H4 (cell line): ENCODE measurements around the gene YJU2. TPM values are rescaled to one million over a fixed set of nuclear protein-coding genes. Genes with fewer than 3 reads are reported as not detected.

Experiments
- DNase-seq: peaks from one replicate; pipeline ENCODE4 v3.0.0-alpha.2; 2015; ENCODE audit warnings: low spot score
- total RNA-seq: library from RNA; depleted of rRNA; stranded (reverse); fragments of >200 nt; shearing (Covaris generic); gene quantifications from 2 replicates; pipeline ENCODE4 v1.2.3, GENCODE V29; 2014; rRNA removed

The YJU2 gene
- total RNA-seq, 1 experiment from 2014 or later: 20.9 TPM

- DNase-seq: no peak
Observed at GRCh38 chr19:4298810-4299550, 52.1 kb downstream of the YJU2 start.

- DNase-seq: no peak
Observed at GRCh38 chr19:4300589-4300988, 53.7 kb downstream of the YJU2 start.

DNA sequence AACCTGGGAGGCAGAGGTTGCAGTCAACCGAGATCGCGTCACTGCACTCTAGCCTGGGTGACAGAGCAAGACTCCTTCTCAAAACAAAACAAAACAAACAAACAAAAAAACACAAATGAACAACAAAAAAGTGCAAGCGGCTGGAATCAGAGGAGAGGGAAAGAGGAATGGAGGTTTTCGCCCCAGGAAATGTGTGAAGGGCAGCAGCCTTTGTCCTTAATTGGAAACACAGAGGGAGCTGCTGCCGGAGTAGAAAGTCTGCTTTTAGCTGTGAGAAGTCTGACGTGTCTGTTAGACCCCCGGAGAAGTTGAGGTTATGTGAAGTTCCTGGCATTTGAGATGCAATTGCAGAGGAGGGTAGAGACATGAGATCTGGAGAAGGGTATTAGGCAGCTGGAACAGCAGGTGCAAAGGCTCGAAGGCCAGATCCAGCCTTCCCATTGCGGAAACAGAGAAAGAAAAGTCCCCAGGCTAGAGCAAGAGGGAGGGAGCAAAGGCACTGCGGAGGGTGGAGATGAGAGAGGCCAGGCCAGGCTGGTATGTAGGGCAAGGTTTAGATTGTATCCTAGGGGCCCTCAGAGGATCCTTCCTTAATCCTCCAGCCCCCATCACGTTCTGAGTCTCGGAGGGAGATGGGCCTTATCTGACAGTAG, 54.8 kb downstream of the YJU2 start:
- no peak for DNase-seq

DNA sequence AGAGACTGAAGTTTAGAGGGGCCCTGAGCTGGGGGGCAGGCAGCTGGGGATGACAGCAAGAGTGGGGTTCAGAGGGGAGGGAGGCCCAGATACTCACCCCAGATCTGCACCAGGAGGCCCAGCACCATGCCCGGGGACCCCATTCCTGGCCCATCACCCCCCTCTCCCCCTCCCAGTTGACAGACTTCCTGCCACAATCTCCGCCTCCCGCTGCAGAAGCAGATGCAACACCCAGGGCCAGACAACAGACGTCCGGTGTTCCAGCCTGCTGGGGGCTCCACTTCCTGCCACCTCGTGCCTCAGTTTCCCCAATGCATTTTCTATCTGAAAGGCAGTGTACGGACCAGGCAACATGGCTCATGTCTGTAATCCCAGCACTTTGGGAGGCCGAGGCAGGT, 55.4 kb downstream of the YJU2 start, which contains the start of gene TMIGD2:
TSS of gene TMIGD2 (minus strand) at position 147 of the 398 bp plus-strand sequence. CDS start at position 143, 4 bp downstream.
- DNase-seq: no peak

- no peak for DNase-seq
Observed at GRCh38 chr19:4303819-4304537, 57.1 kb downstream of the YJU2 start.

DNA sequence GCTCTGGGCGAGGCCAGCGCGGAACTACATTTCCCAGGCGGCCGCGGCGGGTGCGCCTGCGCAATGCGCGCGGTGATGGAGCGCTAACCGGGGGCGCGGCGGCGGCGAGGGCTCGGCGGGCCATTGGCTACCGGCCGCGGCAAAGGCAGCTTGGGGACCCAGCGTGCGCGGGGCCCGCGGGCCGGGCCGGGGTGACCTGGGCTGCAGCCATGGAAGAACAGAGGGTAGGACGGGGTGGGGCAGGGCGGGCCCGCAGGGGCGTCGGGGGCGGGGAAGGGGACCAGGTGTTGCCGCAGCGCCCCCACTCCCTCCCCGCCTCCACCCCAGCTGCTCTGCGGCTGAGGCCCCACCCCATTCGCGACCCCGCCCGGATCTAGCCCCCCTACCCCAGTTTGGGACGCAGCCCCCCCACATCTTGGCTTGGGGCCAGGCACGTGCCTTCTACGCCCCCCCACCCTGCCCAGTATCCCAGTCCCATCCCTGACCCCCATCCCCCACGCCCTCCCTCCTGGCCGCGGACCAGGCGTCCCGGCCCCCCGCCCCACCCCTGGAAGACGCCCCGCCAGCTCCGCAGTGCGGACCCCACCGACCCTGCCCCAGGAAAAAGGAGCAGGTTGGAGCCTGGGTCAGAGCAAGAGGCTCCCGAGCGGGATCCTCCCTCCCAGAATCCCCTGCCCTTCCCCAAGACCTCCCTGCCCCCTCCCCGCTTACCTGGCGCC, 57.8 kb downstream of the YJU2 start, which contains the start of gene FSD1:
TSS of gene FSD1 (plus strand) at position 61 of the 719 bp plus-strand sequence. CDS start at position 210, 149 bp downstream.
- peak; percentile 27 for DNase-seq

GRCh38 chr19:4305257-4305612, 58.4 kb downstream of the YJU2 start:
- DNase-seq: no peak

DNA sequence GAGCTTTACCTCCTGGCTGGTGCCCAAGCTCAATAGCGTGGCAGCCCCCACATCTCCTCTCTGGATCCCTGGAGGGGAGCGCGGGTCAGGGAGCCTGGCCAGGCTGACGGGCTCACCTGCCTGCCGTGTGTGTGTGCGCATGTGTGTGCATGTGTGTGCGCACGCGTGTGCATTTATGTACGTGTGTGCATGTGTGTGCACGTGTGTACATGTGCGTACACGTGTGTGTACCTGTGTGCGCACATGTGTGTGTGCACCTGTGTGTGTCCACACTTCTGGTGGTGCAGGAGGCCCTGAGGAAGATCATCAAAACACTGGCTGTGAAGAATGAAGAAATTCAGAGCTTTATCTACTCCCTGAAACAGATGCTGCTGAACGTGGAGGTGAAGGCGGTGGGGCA, 58.8 kb downstream of the YJU2 start:
- no peak for DNase-seq

DNA sequence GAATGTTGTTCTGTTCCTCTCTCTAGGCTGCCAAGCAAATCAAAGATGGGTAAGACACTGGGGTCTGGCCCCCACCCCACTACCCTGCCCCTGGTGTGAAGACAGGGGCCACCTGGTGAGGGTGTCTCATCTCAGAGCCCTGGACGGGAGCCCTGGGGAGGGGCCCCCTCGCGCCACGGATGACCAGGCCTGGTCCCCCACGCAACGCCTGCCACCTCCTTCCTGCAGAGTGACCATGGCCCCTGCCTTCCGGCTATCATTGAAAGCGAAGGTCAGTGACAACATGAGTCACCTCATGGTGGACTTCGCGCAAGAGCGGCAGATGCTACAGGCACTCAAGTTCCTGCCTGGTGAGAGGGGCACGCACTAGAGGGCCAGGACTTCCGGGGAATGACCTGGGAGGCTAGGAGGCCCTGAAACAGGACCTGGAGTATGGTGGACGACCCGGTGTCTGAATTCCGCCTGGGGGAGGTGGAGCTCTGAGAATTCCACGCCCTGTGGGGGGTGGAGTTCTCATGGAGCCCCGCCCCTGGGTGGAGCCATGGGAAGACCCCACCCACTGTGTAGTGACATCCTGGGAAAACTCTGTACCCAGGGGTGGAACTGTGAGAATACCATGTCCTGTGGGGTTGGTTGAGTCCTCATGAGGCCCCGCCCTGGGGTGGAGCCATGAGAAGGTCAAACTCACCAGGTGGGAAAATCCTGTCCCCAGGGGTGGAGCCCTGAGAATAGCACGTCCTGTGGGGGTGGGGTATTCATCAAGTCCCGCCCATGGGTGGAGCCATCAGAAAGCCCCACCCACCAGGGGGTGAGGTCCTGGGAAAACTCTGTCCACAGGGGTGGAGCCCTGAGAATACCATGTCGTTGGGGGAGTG, 63.6 kb downstream of the YJU2 start:
- DNase-seq: no peak

GRCh38 chr19:4313847-4314490, 67.1 kb downstream of the YJU2 start:
- no peak for DNase-seq

GRCh38 chr19:4316956-4317355, 70.1 kb downstream of the YJU2 start:
- no peak for DNase-seq

GRCh38 chr19:4318460-4318859, 71.6 kb downstream of the YJU2 start:
- no peak for DNase-seq

Other genes with a start within 250 kb of the YJU2 start
- gene PIAS4, start 239.3 kb upstream of the YJU2 start, total RNA-seq: 5.7 and 9.9 TPM in 2 replicates
- gene ZBTB7A, start 180.2 kb upstream of the YJU2 start, total RNA-seq: 2.5 and 5.0 TPM in 2 replicates
- gene MAP2K2, start 123.0 kb upstream of the YJU2 start, total RNA-seq: 79.8 and 84.3 TPM in 2 replicates
- gene CREB3L3, start 93.4 kb upstream of the YJU2 start, total RNA-seq: not detected in 2 replicates
- gene SIRT6, start 64.5 kb upstream of the YJU2 start, total RNA-seq: 7.6 and 14.3 TPM in 2 replicates
- gene ANKRD24, start 64.4 kb upstream of the YJU2 start, total RNA-seq: 0.12 TPM in 1 of 2 replicates, not detected in the other
- 0.33 and 1.2 TPM in 2 replicates for gene EBI3, start 17.6 kb upstream of the YJU2 start, total RNA-seq
- not detected in 2 replicates for gene SHD, start 32.2 kb downstream of the YJU2 start, total RNA-seq
- gene TMIGD2, start 55.3 kb downstream of the YJU2 start, total RNA-seq: not detected in 2 replicates
- gene FSD1, start 57.5 kb downstream of the YJU2 start, total RNA-seq: 19.0 and 26.7 TPM in 2 replicates
- 0.19 and 0.78 TPM in 2 replicates for gene STAP2, start 91.7 kb downstream of the YJU2 start, total RNA-seq
- gene MPND, start 96.5 kb downstream of the YJU2 start, total RNA-seq: 1.7 and 2.9 TPM in 2 replicates
- gene SH3GL1, start 153.5 kb downstream of the YJU2 start, total RNA-seq: 34.1 TPM in 2 replicates
- 18.6 and 19.0 TPM in 2 replicates for gene CHAF1A, start 155.6 kb downstream of the YJU2 start, total RNA-seq
- 90.1 and 114 TPM in 2 replicates for gene UBXN6, start 210.7 kb downstream of the YJU2 start, total RNA-seq
- 22.0 and 34.2 TPM in 2 replicates for gene HDGFL2, start 225.2 kb downstream of the YJU2 start, total RNA-seq